HEK293 (cell line): Measurements from ENCODE around the gene HOXD12.

Source experiments
- ELK4 ChIP-seq: IDR thresholded peaks from 2 replicates; pipeline ENCODE4 v1.6.1; 2011; ENCODE audit warnings: mild to moderate bottlenecking, low read depth, low read length, borderline replicate concordance
- KLF10 ChIP-seq: fragments of 450-650 bp; IDR thresholded peaks from 2 replicates; pipeline ENCODE4 v1.5.1; 2018; ENCODE audit warnings: missing biosample characterization, mild to moderate bottlenecking, missing genetic modification characterization
- KLF7 ChIP-seq: fragments of 450-650 bp; formaldehyde crosslinking; IDR thresholded peaks from 2 replicates; pipeline ENCODE4 v1.5.1; 2016; ENCODE audit warnings: missing biosample characterization, missing genetic modification characterization, borderline replicate concordance
- KLF8 ChIP-seq: fragments of 450-650 bp; formaldehyde crosslinking; IDR thresholded peaks from 2 replicates; pipeline ENCODE4 v1.5.1; 2016; ENCODE audit warnings: missing biosample characterization, missing genetic modification characterization
- MZF1 ChIP-seq: fragments of 450-650 bp; formaldehyde crosslinking; IDR thresholded peaks from 2 replicates; pipeline ENCODE4 v1.5.1; 2017; ENCODE audit warnings: missing biosample characterization, missing genetic modification characterization, borderline replicate concordance
- ZBTB17 ChIP-seq: fragments of 450-650 bp; formaldehyde crosslinking; IDR thresholded peaks from 2 replicates; pipeline ENCODE4 v1.5.1; 2016; ENCODE audit warnings: missing biosample characterization, missing genetic modification characterization
- ZBTB21 ChIP-seq: fragments of 450-650 bp; formaldehyde crosslinking; IDR thresholded peaks from 2 replicates; pipeline ENCODE4 v1.5.1; 2017; ENCODE audit warnings: missing biosample characterization, missing genetic modification characterization
- ZBTB48 ChIP-seq: fragments of 450-650 bp; formaldehyde crosslinking; IDR thresholded peaks from 2 replicates; pipeline ENCODE4 v1.5.1; 2016; ENCODE audit warnings: missing biosample characterization, missing genetic modification characterization
- ZBTB7A ChIP-seq: fragments of 450-650 bp; formaldehyde crosslinking; IDR thresholded peaks from 2 replicates; pipeline ENCODE4 v1.5.1; 2016; ENCODE audit warnings: low read depth, missing biosample characterization, missing genetic modification characterization
- ZFP69B ChIP-seq: fragments of 450-650 bp; formaldehyde crosslinking; IDR thresholded peaks from 2 replicates; pipeline ENCODE4 v1.5.1; 2016; ENCODE audit warnings: missing biosample characterization, missing genetic modification characterization
- ZNF146 ChIP-seq: fragments of 450-650 bp; formaldehyde crosslinking; IDR thresholded peaks from 2 replicates; pipeline ENCODE4 v1.5.1; 2016; ENCODE audit warnings: missing biosample characterization, missing genetic modification characterization
- ZNF169 ChIP-seq: fragments of 450-650 bp; formaldehyde crosslinking; IDR thresholded peaks from 2 replicates; pipeline ENCODE4 v1.5.1; 2016; ENCODE audit warnings: missing biosample characterization, missing genetic modification characterization
- ZNF184 ChIP-seq: fragments of 450-650 bp; IDR thresholded peaks from 2 replicates; pipeline ENCODE4 v1.5.1; 2018; ENCODE audit warnings: missing biosample characterization, mild to moderate bottlenecking, missing genetic modification characterization
- ZNF302 ChIP-seq: fragments of 450-650 bp; formaldehyde crosslinking; IDR thresholded peaks from 2 replicates; pipeline ENCODE4 v1.5.1; 2016; ENCODE audit warnings: missing biosample characterization, missing genetic modification characterization, low read depth
- ZNF404 ChIP-seq: fragments of 450-650 bp; formaldehyde crosslinking; IDR thresholded peaks from 2 replicates; pipeline ENCODE4 v1.5.1; 2017; ENCODE audit warnings: missing biosample characterization, missing genetic modification characterization
- ZNF416 ChIP-seq: fragments of 450-650 bp; formaldehyde crosslinking; IDR thresholded peaks from 2 replicates; pipeline ENCODE4 v1.5.1; 2016; ENCODE audit warnings: missing biosample characterization, missing genetic modification characterization
- ZNF48 ChIP-seq: fragments of 450-650 bp; formaldehyde crosslinking; IDR thresholded peaks from 2 replicates; pipeline ENCODE4 v1.5.1; 2016; ENCODE audit warnings: missing biosample characterization, missing genetic modification characterization
- ZNF510 ChIP-seq: fragments of 450-650 bp; formaldehyde crosslinking; IDR thresholded peaks from 2 replicates; pipeline ENCODE4 v1.5.1; 2018; ENCODE audit warnings: mild to moderate bottlenecking, missing genetic modification characterization, missing biosample characterization; ENCODE audit not compliant: insufficient replicate concordance
- ZNF76 ChIP-seq: fragments of 450-650 bp; formaldehyde crosslinking; IDR thresholded peaks from 2 replicates; pipeline ENCODE4; 2016; ENCODE audit warnings: low read depth, missing biosample characterization, missing genetic modification characterization, borderline replicate concordance
- ZNF791 ChIP-seq: fragments of 450-650 bp; formaldehyde crosslinking; IDR thresholded peaks from 2 replicates; pipeline ENCODE4 v1.5.1; 2016; ENCODE audit warnings: missing biosample characterization, missing genetic modification characterization
- ZNF843 ChIP-seq: fragments of 450-650 bp; formaldehyde crosslinking; IDR thresholded peaks from 2 replicates; pipeline ENCODE4 v1.5.1; 2016; ENCODE audit warnings: missing biosample characterization, missing genetic modification characterization
- ZXDB ChIP-seq: fragments of 450-650 bp; formaldehyde crosslinking; IDR thresholded peaks from 2 replicates; pipeline ENCODE4 v1.5.1; 2016; ENCODE audit warnings: missing biosample characterization, missing genetic modification characterization
- TF ChIP-seq, protein P1 (sequence below): fragments of 450-650 bp; formaldehyde crosslinking; IDR thresholded peaks from 2 replicates; pipeline ENCODE4 v1.5.1; 2016; ENCODE audit warnings: missing biosample characterization, missing genetic modification characterization, borderline replicate concordance
- TF ChIP-seq, protein P2 (sequence below): fragments of 450-650 bp; IDR thresholded peaks from 2 replicates; pipeline ENCODE4 v1.5.1; 2018; ENCODE audit warnings: missing biosample characterization, mild to moderate bottlenecking, missing genetic modification characterization
- TF ChIP-seq, protein P3 (sequence below): fragments of 450-650 bp; formaldehyde crosslinking; IDR thresholded peaks from 2 replicates; pipeline ENCODE4 v1.5.1; 2016; ENCODE audit warnings: missing biosample characterization, missing genetic modification characterization
- TF ChIP-seq, protein P4 (sequence below): fragments of 450-650 bp; formaldehyde crosslinking; IDR thresholded peaks from 2 replicates; pipeline ENCODE4 v1.5.1; 2016; ENCODE audit warnings: missing biosample characterization, missing genetic modification characterization
- TF ChIP-seq, protein P5 (sequence below): fragments of 450-650 bp; formaldehyde crosslinking; IDR thresholded peaks from 2 replicates; pipeline ENCODE4 v1.5.1; 2016; ENCODE audit warnings: missing biosample characterization, missing genetic modification characterization

The HOXD12 gene

GRCh38 chr2:176106581-176107539, 7.3 kb downstream of the HOXD12 start, which contains the start of gene HOXD11 (continued):
- TF ChIP-seq KLF7 (tag by site-specific recombination) (peak; percentile 31; the same call in 1 of the 2 replicates), ZNF843 (tag by site-specific recombination) (peak; percentile 84), ZNF510 (no peak), ZBTB21 (tag by site-specific recombination) (no peak; the same call in 1 of the 2 replicates), KLF10 (tag by site-specific recombination) (peak; percentile 72), ZNF791 (tag by site-specific recombination) (no peak), ZNF404 (no peak), ZNF184 (tag by site-specific recombination) (0 out of 2 replicates have a peak, but pooled peaks have one; percentile 29), ZFP69B (tag by site-specific recombination) (peak; percentile 53), ZNF76 (tag by site-specific recombination) (no peak), ZNF146 (no peak), KLF8 (peak; percentile 40), ZXDB (peak; percentile 41; the same call in 1 of the 2 replicates), ZNF302 (tag by site-specific recombination) (no peak), ZBTB7A (tag by site-specific recombination) (no peak), ELK4 (no peak), ZNF169 (no peak), ZBTB48 (tag by site-specific recombination) (no peak), MZF1 (tag by site-specific recombination) (peak; percentile 91), ZBTB17 (tag by site-specific recombination) (peak; percentile 73), ZNF416 (tag by site-specific recombination) (no peak), ZNF48 (tag by site-specific recombination) (no peak)
- TF ChIP-seq, protein P1, sequence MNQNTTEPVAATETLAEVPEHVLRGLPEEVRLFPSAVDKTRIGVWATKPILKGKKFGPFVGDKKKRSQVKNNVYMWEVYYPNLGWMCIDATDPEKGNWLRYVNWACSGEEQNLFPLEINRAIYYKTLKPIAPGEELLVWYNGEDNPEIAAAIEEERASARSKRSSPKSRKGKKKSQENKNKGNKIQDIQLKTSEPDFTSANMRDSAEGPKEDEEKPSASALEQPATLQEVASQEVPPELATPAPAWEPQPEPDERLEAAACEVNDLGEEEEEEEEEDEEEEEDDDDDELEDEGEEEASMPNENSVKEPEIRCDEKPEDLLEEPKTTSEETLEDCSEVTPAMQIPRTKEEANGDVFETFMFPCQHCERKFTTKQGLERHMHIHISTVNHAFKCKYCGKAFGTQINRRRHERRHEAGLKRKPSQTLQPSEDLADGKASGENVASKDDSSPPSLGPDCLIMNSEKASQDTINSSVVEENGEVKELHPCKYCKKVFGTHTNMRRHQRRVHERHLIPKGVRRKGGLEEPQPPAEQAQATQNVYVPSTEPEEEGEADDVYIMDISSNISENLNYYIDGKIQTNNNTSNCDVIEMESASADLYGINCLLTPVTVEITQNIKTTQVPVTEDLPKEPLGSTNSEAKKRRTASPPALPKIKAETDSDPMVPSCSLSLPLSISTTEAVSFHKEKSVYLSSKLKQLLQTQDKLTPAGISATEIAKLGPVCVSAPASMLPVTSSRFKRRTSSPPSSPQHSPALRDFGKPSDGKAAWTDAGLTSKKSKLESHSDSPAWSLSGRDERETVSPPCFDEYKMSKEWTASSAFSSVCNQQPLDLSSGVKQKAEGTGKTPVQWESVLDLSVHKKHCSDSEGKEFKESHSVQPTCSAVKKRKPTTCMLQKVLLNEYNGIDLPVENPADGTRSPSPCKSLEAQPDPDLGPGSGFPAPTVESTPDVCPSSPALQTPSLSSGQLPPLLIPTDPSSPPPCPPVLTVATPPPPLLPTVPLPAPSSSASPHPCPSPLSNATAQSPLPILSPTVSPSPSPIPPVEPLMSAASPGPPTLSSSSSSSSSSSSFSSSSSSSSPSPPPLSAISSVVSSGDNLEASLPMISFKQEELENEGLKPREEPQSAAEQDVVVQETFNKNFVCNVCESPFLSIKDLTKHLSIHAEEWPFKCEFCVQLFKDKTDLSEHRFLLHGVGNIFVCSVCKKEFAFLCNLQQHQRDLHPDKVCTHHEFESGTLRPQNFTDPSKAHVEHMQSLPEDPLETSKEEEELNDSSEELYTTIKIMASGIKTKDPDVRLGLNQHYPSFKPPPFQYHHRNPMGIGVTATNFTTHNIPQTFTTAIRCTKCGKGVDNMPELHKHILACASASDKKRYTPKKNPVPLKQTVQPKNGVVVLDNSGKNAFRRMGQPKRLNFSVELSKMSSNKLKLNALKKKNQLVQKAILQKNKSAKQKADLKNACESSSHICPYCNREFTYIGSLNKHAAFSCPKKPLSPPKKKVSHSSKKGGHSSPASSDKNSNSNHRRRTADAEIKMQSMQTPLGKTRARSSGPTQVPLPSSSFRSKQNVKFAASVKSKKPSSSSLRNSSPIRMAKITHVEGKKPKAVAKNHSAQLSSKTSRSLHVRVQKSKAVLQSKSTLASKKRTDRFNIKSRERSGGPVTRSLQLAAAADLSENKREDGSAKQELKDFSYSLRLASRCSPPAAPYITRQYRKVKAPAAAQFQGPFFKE (tag by site-specific recombination): no peak
- TF ChIP-seq, protein P2, sequence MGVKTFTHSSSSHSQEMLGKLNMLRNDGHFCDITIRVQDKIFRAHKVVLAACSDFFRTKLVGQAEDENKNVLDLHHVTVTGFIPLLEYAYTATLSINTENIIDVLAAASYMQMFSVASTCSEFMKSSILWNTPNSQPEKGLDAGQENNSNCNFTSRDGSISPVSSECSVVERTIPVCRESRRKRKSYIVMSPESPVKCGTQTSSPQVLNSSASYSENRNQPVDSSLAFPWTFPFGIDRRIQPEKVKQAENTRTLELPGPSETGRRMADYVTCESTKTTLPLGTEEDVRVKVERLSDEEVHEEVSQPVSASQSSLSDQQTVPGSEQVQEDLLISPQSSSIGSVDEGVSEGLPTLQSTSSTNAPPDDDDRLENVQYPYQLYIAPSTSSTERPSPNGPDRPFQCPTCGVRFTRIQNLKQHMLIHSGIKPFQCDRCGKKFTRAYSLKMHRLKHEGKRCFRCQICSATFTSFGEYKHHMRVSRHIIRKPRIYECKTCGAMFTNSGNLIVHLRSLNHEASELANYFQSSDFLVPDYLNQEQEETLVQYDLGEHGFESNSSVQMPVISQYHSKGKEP (tag by site-specific recombination): peak; percentile 36
- TF ChIP-seq, protein P3, sequence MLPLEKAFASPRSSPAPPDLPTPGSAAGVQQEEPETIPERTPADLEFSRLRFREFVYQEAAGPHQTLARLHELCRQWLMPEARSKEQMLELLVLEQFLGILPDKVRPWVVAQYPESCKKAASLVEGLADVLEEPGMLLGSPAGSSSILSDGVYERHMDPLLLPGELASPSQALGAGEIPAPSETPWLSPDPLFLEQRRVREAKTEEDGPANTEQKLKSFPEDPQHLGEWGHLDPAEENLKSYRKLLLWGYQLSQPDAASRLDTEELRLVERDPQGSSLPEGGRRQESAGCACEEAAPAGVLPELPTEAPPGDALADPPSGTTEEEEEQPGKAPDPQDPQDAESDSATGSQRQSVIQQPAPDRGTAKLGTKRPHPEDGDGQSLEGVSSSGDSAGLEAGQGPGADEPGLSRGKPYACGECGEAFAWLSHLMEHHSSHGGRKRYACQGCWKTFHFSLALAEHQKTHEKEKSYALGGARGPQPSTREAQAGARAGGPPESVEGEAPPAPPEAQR (tag by site-specific recombination): no peak
- TF ChIP-seq, protein P4, sequence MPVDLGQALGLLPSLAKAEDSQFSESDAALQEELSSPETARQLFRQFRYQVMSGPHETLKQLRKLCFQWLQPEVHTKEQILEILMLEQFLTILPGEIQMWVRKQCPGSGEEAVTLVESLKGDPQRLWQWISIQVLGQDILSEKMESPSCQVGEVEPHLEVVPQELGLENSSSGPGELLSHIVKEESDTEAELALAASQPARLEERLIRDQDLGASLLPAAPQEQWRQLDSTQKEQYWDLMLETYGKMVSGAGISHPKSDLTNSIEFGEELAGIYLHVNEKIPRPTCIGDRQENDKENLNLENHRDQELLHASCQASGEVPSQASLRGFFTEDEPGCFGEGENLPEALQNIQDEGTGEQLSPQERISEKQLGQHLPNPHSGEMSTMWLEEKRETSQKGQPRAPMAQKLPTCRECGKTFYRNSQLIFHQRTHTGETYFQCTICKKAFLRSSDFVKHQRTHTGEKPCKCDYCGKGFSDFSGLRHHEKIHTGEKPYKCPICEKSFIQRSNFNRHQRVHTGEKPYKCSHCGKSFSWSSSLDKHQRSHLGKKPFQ (tag by site-specific recombination): peak; percentile 13; the same call in 1 of the 2 replicates
- TF ChIP-seq, protein P5, sequence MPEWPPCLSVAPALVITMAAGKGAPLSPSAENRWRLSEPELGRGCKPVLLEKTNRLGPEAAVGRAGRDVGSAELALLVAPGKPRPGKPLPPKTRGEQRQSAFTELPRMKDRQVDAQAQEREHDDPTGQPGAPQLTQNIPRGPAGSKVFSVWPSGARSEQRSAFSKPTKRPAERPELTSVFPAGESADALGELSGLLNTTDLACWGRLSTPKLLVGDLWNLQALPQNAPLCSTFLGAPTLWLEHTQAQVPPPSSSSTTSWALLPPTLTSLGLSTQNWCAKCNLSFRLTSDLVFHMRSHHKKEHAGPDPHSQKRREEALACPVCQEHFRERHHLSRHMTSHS (tag by site-specific recombination): no peak
